GM23338 (cell line): ENCODE measurements around the gene SLC40A1. TPM values are rescaled to one million over a fixed set of nuclear protein-coding genes. Genes with fewer than 3 reads are reported as not detected.

Experiments used
- ATAC-seq: fragments of 200-7000 bp; cut with Tn5 transposase; 3 replicates; pipeline ENCODE4 v1.9.1; 2020
- DNase-seq: peaks from one replicate; pipeline ENCODE4 v3.0.0-alpha.2; 2015; ENCODE audit warnings: low spot score
- H2AFZ ChIP-seq: fragments of 200-600 bp; sonication (generic); 2 replicates; pipeline ENCODE4 v1.8.0; 2016; ENCODE audit warnings: antibody characterized with exemption, mild to moderate bottlenecking, moderate library complexity
- H3F3A ChIP-seq: fragments of 200-600 bp; sonication (generic); replicated peaks from 2 replicates; pipeline ENCODE4 v1.8.0; 2017; ENCODE audit warnings: antibody characterized with exemption, mixed run types, low read depth
- H3K27ac ChIP-seq: fragments of 200-600 bp; sonication (generic); 2 replicates; pipeline ENCODE4 v1.6.1; 2016; ENCODE audit warnings: low read depth
- H3K27me3 ChIP-seq: fragments of 200-600 bp; sonication (generic); 2 replicates; pipeline ENCODE4 v1.8.0; 2016; ENCODE audit warnings: mild to moderate bottlenecking, mixed run types, moderate library complexity; ENCODE audit not compliant: insufficient read depth
- H3K36me3 ChIP-seq: fragments of 200-600 bp; sonication (generic); 2 replicates; pipeline ENCODE4 v1.8.0; 2016; ENCODE audit warnings: mild to moderate bottlenecking; ENCODE audit not compliant: insufficient read depth
- H3K4me1 ChIP-seq: fragments of 200-600 bp; sonication (generic); 2 replicates; pipeline ENCODE4 v1.8.0; 2016; ENCODE audit warnings: mild to moderate bottlenecking, moderate library complexity; ENCODE audit not compliant: insufficient read depth
- H3K4me2 ChIP-seq: fragments of 200-600 bp; sonication (generic); 2 replicates; pipeline ENCODE4 v1.7.1; 2017; ENCODE audit warnings: mixed run types
- H3K4me3 ChIP-seq: fragments of 200-600 bp; sonication (generic); 2 replicates; pipeline ENCODE4 v1.6.1; 2016; ENCODE audit warnings: mixed run types
- H3K79me2 ChIP-seq: fragments of 200-600 bp; sonication (generic); replicated peaks from 2 replicates; pipeline ENCODE4 v1.8.0; 2017; ENCODE audit warnings: mild to moderate bottlenecking; ENCODE audit not compliant: insufficient read depth
- H3K9me2 ChIP-seq: fragments of 200-600 bp; sonication (generic); 2 replicates; pipeline ENCODE4 v1.8.0; 2017; ENCODE audit not compliant: insufficient read depth
- H4K20me1 ChIP-seq: fragments of 200-600 bp; sonication (generic); replicated peaks from 2 replicates; pipeline ENCODE4 v1.8.0; 2017; ENCODE audit warnings: mild to moderate bottlenecking; ENCODE audit not compliant: insufficient read depth
- H3K27ac Mint-ChIP-seq: 2 replicates; pipeline ENCODE4 v1.8.0; 2020; ENCODE audit warnings: inconsistent platforms, mild to moderate bottlenecking, moderate library complexity, mixed read lengths
- H3K27me3 Mint-ChIP-seq: 3 replicates; pipeline ENCODE4 v1.8.0; 2022; ENCODE audit warnings: low read depth, mild to moderate bottlenecking, moderate library complexity, mixed read lengths, inconsistent platforms; ENCODE audit not compliant: insufficient read depth, poor library complexity
- H3K36me3 Mint-ChIP-seq: 3 replicates; pipeline ENCODE4 v1.8.0; 2021; ENCODE audit warnings: low read depth, mild to moderate bottlenecking, inconsistent platforms, moderate library complexity, mixed read lengths
- H3K4me1 Mint-ChIP-seq: 3 replicates; pipeline ENCODE4 v1.8.0; 2020; ENCODE audit warnings: mild to moderate bottlenecking, inconsistent platforms, mixed read lengths
- H3K4me3 Mint-ChIP-seq: 3 replicates; pipeline ENCODE4 v1.8.0; 2021; ENCODE audit warnings: moderate library complexity, mild to moderate bottlenecking, inconsistent platforms, mixed read lengths
- H3K9me3 Mint-ChIP-seq: 3 replicates; pipeline ENCODE4 v1.8.0; 2020; ENCODE audit warnings: moderate library complexity, mild to moderate bottlenecking, inconsistent platforms, mixed read lengths
- CREB1 ChIP-seq: fragments of 250-450 bp; sonication (Bioruptor Pico); IDR thresholded peaks from 2 replicates; pipeline ENCODE4 v1.5.0; 2020; ENCODE audit warnings: low read depth, mild to moderate bottlenecking, moderate library complexity
- CTCF ChIP-seq, 2 experiments: fragments of 200-600 bp in 1 of 2; sonication (generic) in 1 of 2; conservative IDR thresholded peaks; 2 replicates each; pipeline versions ENCODE4 v1.5.1 to v1.6.1; 2016 to 2017; ENCODE audit warnings: antibody characterized with exemption in 2 of 2, low read depth in 2 of 2, mild to moderate bottlenecking in 2 of 2, moderate library complexity in 1 of 2
- ETS1 ChIP-seq: IDR thresholded peaks from 2 replicates; pipeline ENCODE4 v1.6.1; 2016; ENCODE audit warnings: antibody characterized with exemption
- EZH2 ChIP-seq: fragments of 200-600 bp; sonication (generic); IDR thresholded peaks from one replicate; pipeline ENCODE4 v1.8.0; 2017; ENCODE audit warnings: antibody characterized with exemption, mild to moderate bottlenecking, low read depth; ENCODE audit not compliant: unreplicated experiment
- EZH2phosphoT487 ChIP-seq: fragments of 200-600 bp; sonication (generic); IDR thresholded peaks from one replicate; pipeline ENCODE4 v1.8.1; 2018; ENCODE audit warnings: antibody characterized with exemption; ENCODE audit not compliant: unreplicated experiment
- JUNB ChIP-seq: IDR thresholded peaks from one replicate; pipeline ENCODE4 v1.6.1; 2016; ENCODE audit warnings: antibody characterized with exemption; ENCODE audit not compliant: unreplicated experiment
- NANOG ChIP-seq: IDR thresholded peaks from 2 replicates; pipeline ENCODE4 v1.6.1; 2016; ENCODE audit warnings: antibody characterized with exemption, borderline replicate concordance
- POLR2AphosphoS5 ChIP-seq: IDR thresholded peaks from 2 replicates; pipeline ENCODE4 v1.6.1; 2016; ENCODE audit warnings: antibody characterized with exemption, low read depth
- REST ChIP-seq: IDR thresholded peaks from one replicate; pipeline ENCODE4 v1.6.1; 2018; ENCODE audit warnings: antibody characterized with exemption; ENCODE audit not compliant: unreplicated experiment
- STAT1 ChIP-seq: IDR thresholded peaks from one replicate; pipeline ENCODE4 v1.6.1; 2016; ENCODE audit warnings: antibody characterized with exemption; ENCODE audit not compliant: unreplicated experiment
- ZNF114 ChIP-seq: fragments of 250-450 bp; sonication (Bioruptor Pico); IDR thresholded peaks from 2 replicates; pipeline ENCODE4 v1.5.0; 2020; ENCODE audit warnings: mild to moderate bottlenecking, moderate library complexity
- ZNF331 ChIP-seq: fragments of 250-450 bp; sonication (Bioruptor Pico); IDR thresholded peaks from 2 replicates; pipeline ENCODE4 v1.5.0; 2020; ENCODE audit warnings: low read depth, mild to moderate bottlenecking, moderate library complexity
- ZNF462 ChIP-seq: fragments of 250-450 bp; sonication (Bioruptor Pico); IDR thresholded peaks from 2 replicates; pipeline ENCODE4 v1.5.0; 2020; ENCODE audit warnings: mild to moderate bottlenecking, moderate library complexity
- polyA plus RNA-seq: library from polyadenylated mRNA; unstranded; fragments of >200 nt; fragmentation: Nextera tagmentation; extraction: Ambion mirVana; gene quantifications from 2 replicates; pipeline ENCODE4 v1.2.1, GENCODE V29; 2016
- total RNA-seq: library from RNA; depleted of rRNA; stranded (reverse); fragments of >200 nt; shearing (Covaris generic); gene quantifications from 2 replicates; pipeline ENCODE4 v1.2.3, GENCODE V29; 2014

The SLC40A1 gene
- total and polyA plus RNA-seq, 2 experiments from 2014 or later: 0.08 TPM; not detected in 1

- TF ChIP-seq ZNF462 (CRISPR knock-in tag) (no peak), CREB1 (CRISPR knock-in tag) (no peak), EZH2 (no peak), EZH2phosphoT487 (no peak)
Measured at GRCh38 chr2:189594305-189594704, 13.7 kb upstream of the SLC40A1 start (continued).

GRCh38 chr2:189593115-189593514, 12.5 kb upstream of the SLC40A1 start:
- no peak overlapping the region for H3K27ac Mint-ChIP-seq
- no peaks in the 10 kb centered on the region for H3K27me3 ChIP-seq
- TF ChIP-seq ETS1 (no peak), ZNF331 (no peak), EZH2 (no peak), JUNB (no peak), CTCF (conservative IDR thresholded peaks at IDR 0.05; ENCODE audit: low read depth in 2 of 2) (no peak), REST (no peak), ZNF114 (CRISPR knock-in tag) (no peak), CREB1 (CRISPR knock-in tag) (no peak), STAT1 (no peak), NANOG (no peak), POLR2AphosphoS5 (no peak)

More at GRCh38 chr2:189593115-189593514, 12.5 kb upstream of the SLC40A1 start:
- no peaks in the 10 kb centered on the region for H3K79me2 ChIP-seq
- H3K4me3 ChIP-seq: no peak overlapping the region
- ATAC-seq: no peak
- Mint-ChIP-seq H3K4me3 (no peak overlapping the region), H3K36me3 (no peaks in the 10 kb centered on the region), H3K9me3 (no peaks in the 10 kb centered on the region), H3K4me1 (peaks cover 10% of the 10 kb centered on the region), H3K27me3 (peaks cover 2% of the 10 kb centered on the region)
- H3K36me3 ChIP-seq: no peaks in the 10 kb centered on the region
- no peaks in the 10 kb centered on the region for H3K9me2 ChIP-seq
- H4K20me1 ChIP-seq: no peaks in the 10 kb centered on the region
- DNase-seq: no peak
- no peak overlapping the region for H2AFZ ChIP-seq
- no peak overlapping the region for H3K27ac ChIP-seq
- H3K4me1 ChIP-seq: peaks cover 6% of the 10 kb centered on the region; the same call in 1 of the 2 replicates
- no peak overlapping the region for H3K4me2 ChIP-seq
- no peaks in the 10 kb centered on the region for H3F3A ChIP-seq
